ENCODE data around the gene PRDX2. TPM values are rescaled to one million over a fixed set of nuclear protein-coding genes. Genes with fewer than 3 reads are reported as not detected.

Gene PRDX2
- total RNA-seq, 6 donors from 2014 or later = 57.6 to 173 (median 123) TPM

- Histone ChIP-seq H3K4me1 (peaks cover 72 to 82% (median 75%) of the 10 kb centered on the region in 4 donors), H3K27me3 (no peaks in the 10 kb centered on the region), H3K27ac (peak overlapping the region; percentile 96 to 100 (median 98)), H3K36me3 (no peaks in the 10 kb centered on the region), H3K9me3 (no peaks in the 10 kb centered on the region), H3K4me3 (peak overlapping the region in 1 of 4 donors; percentile 46)
- no peak for DNase-seq
- WGBS, 2 donors = 43 to 47% methylated on average over 4 to 5 of the region's 5 CpGs
- no peak for ATAC-seq (ENCODE audit: low FRiP score in 2 of 2)
- no peak for TF ChIP-seq EP300 (IDR thresholded peaks at IDR 0.05)
- no peak for TF ChIP-seq POLR2A (IDR thresholded peaks at IDR 0.05)
- TF ChIP-seq CTCF (IDR thresholded peaks at IDR 0.05) = no peak
- no peak for TF ChIP-seq POLR2AphosphoS5 (IDR thresholded peaks at IDR 0.05)
Measured at GRCh38 chr19:12784871-12785430, 16.6 kb downstream of the PRDX2 start.

- H3K4me1 ChIP-seq = peaks cover 77 to 86% (median 79%) of the 10 kb centered on the region in 4 donors
- no peaks in the 10 kb centered on the region for H3K9me3 ChIP-seq
- 54 to 63% methylated on average over 10 of the region's 10 CpGs for WGBS, 2 donors
- TF ChIP-seq POLR2A (IDR thresholded peaks at IDR 0.05) = no peak
- no peak for TF ChIP-seq POLR2AphosphoS5 (IDR thresholded peaks at IDR 0.05)
- no peak for TF ChIP-seq CTCF (IDR thresholded peaks at IDR 0.05)
- TF ChIP-seq EP300 (IDR thresholded peaks at IDR 0.05) = no peak
- H3K27me3 ChIP-seq = no peaks in the 10 kb centered on the region
- DNase-seq (no peak), ATAC-seq (ENCODE audit: low FRiP score in 2 of 2) (no peak)
- peak overlapping the region in 1 of 4 donors; percentile 46 for H3K4me3 ChIP-seq
- no peaks in the 10 kb centered on the region for H3K36me3 ChIP-seq
- H3K27ac ChIP-seq = peak overlapping the region; percentile 96 to 100 (median 98)
Measured at GRCh38 chr19:12784394-12784870, 17.2 kb downstream of the PRDX2 start.

- H3K27me3 ChIP-seq = no peaks in the 10 kb centered on the region
- no peaks in the 10 kb centered on the region for H3K9me3 ChIP-seq
- H3K27ac ChIP-seq = peak overlapping the region; percentile 96 to 100 (median 98)
- ATAC-seq (ENCODE audit: low FRiP score in 2 of 2) (peak; percentile 1 to 16), DNase-seq (peak; percentile 90)
- no peaks in the 10 kb centered on the region for H3K36me3 ChIP-seq
- H3K4me3 ChIP-seq = peak overlapping the region in 2 of 4 donors; percentile 44 to 46
- peaks cover 77 to 86% (median 80%) of the 10 kb centered on the region in 4 donors for H3K4me1 ChIP-seq
- peak in 1 of 4 donors; percentile 42 for TF ChIP-seq POLR2A (IDR thresholded peaks at IDR 0.05)
- peak; percentile 76 to 84 for TF ChIP-seq POLR2AphosphoS5 (IDR thresholded peaks at IDR 0.05)
- TF ChIP-seq CTCF (IDR thresholded peaks at IDR 0.05) = no peak
- TF ChIP-seq EP300 (IDR thresholded peaks at IDR 0.05) = peak in 3 of 4 donors; percentile 39 to 84 (median 69)
- WGBS, 2 donors = 19 to 33% methylated on average over 4 to 13 of the region's 19 CpGs
Measured at GRCh38 chr19:12783849-12784393, 17.7 kb downstream of the PRDX2 start.

- H3K27me3 ChIP-seq = no peaks in the 10 kb centered on the region
- no peaks in the 10 kb centered on the region for H3K36me3 ChIP-seq
- peak overlapping the region; percentile 18 to 52 (median 45) for H3K4me3 ChIP-seq
- WGBS, 2 donors = 8 to 9% methylated on average over 6 to 15 of the region's 16 CpGs
- H3K4me1 ChIP-seq = peaks cover 77 to 86% (median 80%) of the 10 kb centered on the region in 4 donors
- no peak for DNase-seq
- no peaks in the 10 kb centered on the region for H3K9me3 ChIP-seq
- ATAC-seq (ENCODE audit: low FRiP score in 2 of 2) = peak in 1 of 2 donors; percentile 0
- peak overlapping the region; percentile 96 to 100 (median 98) for H3K27ac ChIP-seq
- TF ChIP-seq CTCF (IDR thresholded peaks at IDR 0.05) (peak in 2 of 6 experiments; percentile 6 to 12), POLR2AphosphoS5 (IDR thresholded peaks at IDR 0.05) (no peak), POLR2A (IDR thresholded peaks at IDR 0.05) (no peak)
Measured at GRCh38 chr19:12783291-12783848, 18.2 kb downstream of the PRDX2 start.

All from upper lobe of left lung (tissue), 6 donors.